ENCODE measurements around the gene ST6GAL1.

ST6GAL1 gene

GRCh38 chr3:187064210-187065115, 134.1 kb downstream of the ST6GAL1 start:
- ChIA-PET CTCF (interaction anchor here (1.0 to 1.4 kb wide), 2 partner anchors 10 to 215 kb away, joined by 3 read pairs; no protein-coding TSS in a partner anchor), POLR2A (no interaction called here)
- 92% methylated on average over 10 of the region's 12 CpGs for WGBS (ENCODE audit: insufficient coverage)
- H3K36me3 ChIP-seq (ENCODE audit: control insufficient read depth in 4 of 4, insufficient read depth in 4 of 4, low read length in 3 of 4) = peaks cover 17 to 52% (median 21%) of the 10 kb centered on the region in 4 experiments
- peaks cover 0 to 18% (median 6%) of the 10 kb centered on the region in 4 experiments for H3K4me1 ChIP-seq (ENCODE audit: control extremely low read depth in 1 of 4, control insufficient read depth in 4 of 4, insufficient read depth in 4 of 4, low read length in 3 of 4)
- no peak overlapping the region for H3K27ac ChIP-seq (ENCODE audit: insufficient read depth in 1 of 2, low read depth in 1 of 2, low read length in 2 of 2, poor library complexity in 1 of 2, severe bottlenecking in 2 of 2)
- H3K9me3 ChIP-seq (ENCODE audit: control extremely low read depth in 1 of 5, control insufficient read depth in 4 of 5, insufficient read depth in 2 of 5, low read depth in 1 of 5, low read length in 4 of 5) = no peaks in the 10 kb centered on the region
- no peak for DNase-seq
- H3K4me3 ChIP-seq (ENCODE audit: control insufficient read depth in 1 of 7, extremely low read depth in 1 of 7, insufficient read depth in 4 of 7, low read depth in 2 of 7, low read length in 6 of 7) = no peak overlapping the region
- no peaks in the 10 kb centered on the region for H3K27me3 ChIP-seq (replicated peaks in 2 of 5; ENCODE audit: control insufficient read depth in 4 of 5, insufficient read depth in 5 of 5, low read length in 4 of 5)

GRCh38 chr3:187066228-187066995, 136.1 kb downstream of the ST6GAL1 start:
- H3K4me3 ChIP-seq (ENCODE audit: control insufficient read depth in 1 of 7, extremely low read depth in 1 of 7, insufficient read depth in 4 of 7, low read depth in 2 of 7, low read length in 6 of 7) = no peak overlapping the region
- H3K9me3 ChIP-seq (ENCODE audit: control extremely low read depth in 1 of 5, control insufficient read depth in 4 of 5, insufficient read depth in 2 of 5, low read depth in 1 of 5, low read length in 4 of 5) = peaks cover 0 to 3% (median 0%) of the 10 kb centered on the region in 5 experiments
- 69% methylated on average over 6 of the region's 7 CpGs for WGBS (ENCODE audit: insufficient coverage)
- peaks cover 0 to 18% (median 6%) of the 10 kb centered on the region in 4 experiments for H3K4me1 ChIP-seq (ENCODE audit: control extremely low read depth in 1 of 4, control insufficient read depth in 4 of 4, insufficient read depth in 4 of 4, low read length in 3 of 4)
- ChIA-PET POLR2A (no interaction called here), CTCF (interaction anchor here (0.8 to 1.7 kb wide), 6 partner anchors 8 to 217 kb away, joined by 3 to 9 read pairs (median 4); no protein-coding TSS in a partner anchor)
- no peaks in the 10 kb centered on the region for H3K27me3 ChIP-seq (replicated peaks in 2 of 5; ENCODE audit: control insufficient read depth in 4 of 5, insufficient read depth in 5 of 5, low read length in 4 of 5)
- H3K36me3 ChIP-seq (ENCODE audit: control insufficient read depth in 4 of 4, insufficient read depth in 4 of 4, low read length in 3 of 4) = peaks cover 14 to 51% (median 19%) of the 10 kb centered on the region in 4 experiments
- DNase-seq = peak; percentile 80 to 86 (median 81)
- peak overlapping the region in 1 of 2 experiments; percentile 7 for H3K27ac ChIP-seq (ENCODE audit: insufficient read depth in 1 of 2, low read depth in 1 of 2, low read length in 2 of 2, poor library complexity in 1 of 2, severe bottlenecking in 2 of 2)

- Histone ChIP-seq H3K9me3 (ENCODE audit: control extremely low read depth in 1 of 5, control insufficient read depth in 4 of 5, insufficient read depth in 2 of 5, low read depth in 1 of 5, low read length in 4 of 5) (peaks cover 0 to 3% (median 0%) of the 10 kb centered on the region in 5 experiments), H3K36me3 (ENCODE audit: control insufficient read depth in 4 of 4, insufficient read depth in 4 of 4, low read length in 3 of 4) (peaks cover 17 to 61% (median 27%) of the 10 kb centered on the region in 4 experiments), H3K27ac (ENCODE audit: insufficient read depth in 1 of 2, low read depth in 1 of 2, low read length in 2 of 2, poor library complexity in 1 of 2, severe bottlenecking in 2 of 2) (no peak overlapping the region), H3K27me3 (replicated peaks in 2 of 5; ENCODE audit: control insufficient read depth in 4 of 5, insufficient read depth in 5 of 5, low read length in 4 of 5) (no peaks in the 10 kb centered on the region), H3K4me3 (ENCODE audit: control insufficient read depth in 1 of 7, extremely low read depth in 1 of 7, insufficient read depth in 4 of 7, low read depth in 2 of 7, low read length in 6 of 7) (no peak overlapping the region), H3K4me1 (ENCODE audit: control extremely low read depth in 1 of 4, control insufficient read depth in 4 of 4, insufficient read depth in 4 of 4, low read length in 3 of 4) (peaks cover 0 to 17% (median 5%) of the 10 kb centered on the region in 4 experiments)
- CTCF ChIA-PET = interaction anchor here (1.9 to 3.1 kb wide), 2 partner anchors 9 to 219 kb away, joined by 7 to 9 read pairs; no protein-coding TSS in a partner anchor
- DNase-seq = no peak
- POLR2A ChIA-PET = no interaction called here
- 100% methylated on average over 2 of the region's 5 CpGs for WGBS (ENCODE audit: insufficient coverage)
Observed at GRCh38 chr3:187068787-187069186, 138.5 kb downstream of the ST6GAL1 start.

GRCh38 chr3:187069857-187070516, 139.7 kb downstream of the ST6GAL1 start:
- ChIA-PET POLR2A (no interaction called here), CTCF (interaction anchor here (1.9 to 3.1 kb wide), 2 partner anchors 10 to 220 kb away, joined by 7 to 9 read pairs; no protein-coding TSS in a partner anchor)
- Histone ChIP-seq H3K36me3 (ENCODE audit: control insufficient read depth in 4 of 4, insufficient read depth in 4 of 4, low read length in 3 of 4) (peaks cover 10 to 65% (median 34%) of the 10 kb centered on the region in 4 experiments), H3K27me3 (replicated peaks in 2 of 5; ENCODE audit: control insufficient read depth in 4 of 5, insufficient read depth in 5 of 5, low read length in 4 of 5) (no peaks in the 10 kb centered on the region), H3K27ac (ENCODE audit: insufficient read depth in 1 of 2, low read depth in 1 of 2, low read length in 2 of 2, poor library complexity in 1 of 2, severe bottlenecking in 2 of 2) (no peak overlapping the region), H3K9me3 (ENCODE audit: control extremely low read depth in 1 of 5, control insufficient read depth in 4 of 5, insufficient read depth in 2 of 5, low read depth in 1 of 5, low read length in 4 of 5) (peaks cover 0 to 3% (median 0%) of the 10 kb centered on the region in 5 experiments), H3K4me3 (ENCODE audit: control insufficient read depth in 1 of 7, extremely low read depth in 1 of 7, insufficient read depth in 4 of 7, low read depth in 2 of 7, low read length in 6 of 7) (no peak overlapping the region), H3K4me1 (ENCODE audit: control extremely low read depth in 1 of 4, control insufficient read depth in 4 of 4, insufficient read depth in 4 of 4, low read length in 3 of 4) (peaks cover 0 to 8% (median 3%) of the 10 kb centered on the region in 4 experiments)
- no peak for DNase-seq
- WGBS (ENCODE audit: insufficient coverage) = 98% methylated on average over 5 of the region's 7 CpGs

GRCh38 chr3:187072102-187072501, 141.8 kb downstream of the ST6GAL1 start:
- H3K36me3 ChIP-seq (ENCODE audit: control insufficient read depth in 4 of 4, insufficient read depth in 4 of 4, low read length in 3 of 4) = peaks cover 16 to 81% (median 48%) of the 10 kb centered on the region in 4 experiments
- no peaks in the 10 kb centered on the region for H3K27me3 ChIP-seq (replicated peaks in 2 of 5; ENCODE audit: control insufficient read depth in 4 of 5, insufficient read depth in 5 of 5, low read length in 4 of 5)
- H3K4me3 ChIP-seq (ENCODE audit: control insufficient read depth in 1 of 7, extremely low read depth in 1 of 7, insufficient read depth in 4 of 7, low read depth in 2 of 7, low read length in 6 of 7) = no peak overlapping the region
- H3K9me3 ChIP-seq (ENCODE audit: control extremely low read depth in 1 of 5, control insufficient read depth in 4 of 5, insufficient read depth in 2 of 5, low read depth in 1 of 5, low read length in 4 of 5) = peaks cover 0 to 3% (median 0%) of the 10 kb centered on the region in 5 experiments
- peak in 1 of 3 donors; percentile 29 for DNase-seq
- H3K4me1 ChIP-seq (ENCODE audit: control extremely low read depth in 1 of 4, control insufficient read depth in 4 of 4, insufficient read depth in 4 of 4, low read length in 3 of 4) = peaks cover 0 to 8% (median 3%) of the 10 kb centered on the region in 4 experiments
- peak overlapping the region in 1 of 2 experiments; percentile 7 for H3K27ac ChIP-seq (ENCODE audit: insufficient read depth in 1 of 2, low read depth in 1 of 2, low read length in 2 of 2, poor library complexity in 1 of 2, severe bottlenecking in 2 of 2)
- WGBS (ENCODE audit: insufficient coverage) = 90% methylated on average over 2 of the region's 3 CpGs
- ChIA-PET POLR2A (no interaction called here), CTCF (interaction anchor here (2.1 kb wide), 1 partner anchor 41 kb away, joined by 7 read pairs; no protein-coding TSS in a partner anchor)

- peaks cover 20 to 83% (median 50%) of the 10 kb centered on the region in 4 experiments for H3K36me3 ChIP-seq (ENCODE audit: control insufficient read depth in 4 of 4, insufficient read depth in 4 of 4, low read length in 3 of 4)
- peak in 2 of 3 donors; percentile 55 to 74 for DNase-seq
- peaks cover 0 to 8% (median 3%) of the 10 kb centered on the region in 4 experiments for H3K4me1 ChIP-seq (ENCODE audit: control extremely low read depth in 1 of 4, control insufficient read depth in 4 of 4, insufficient read depth in 4 of 4, low read length in 3 of 4)
- 89% methylated on average over 4 of the region's 5 CpGs for WGBS (ENCODE audit: insufficient coverage)
- H3K27ac ChIP-seq (ENCODE audit: insufficient read depth in 1 of 2, low read depth in 1 of 2, low read length in 2 of 2, poor library complexity in 1 of 2, severe bottlenecking in 2 of 2) = peak overlapping the region in 1 of 2 experiments; percentile 7
- no peak overlapping the region for H3K4me3 ChIP-seq (ENCODE audit: control insufficient read depth in 1 of 7, extremely low read depth in 1 of 7, insufficient read depth in 4 of 7, low read depth in 2 of 7, low read length in 6 of 7)
- H3K27me3 ChIP-seq (replicated peaks in 2 of 5; ENCODE audit: control insufficient read depth in 4 of 5, insufficient read depth in 5 of 5, low read length in 4 of 5) = no peaks in the 10 kb centered on the region
- CTCF ChIA-PET = interaction anchor here (2.1 kb wide), 1 partner anchor 41 kb away, joined by 7 read pairs; no protein-coding TSS in a partner anchor
- peaks cover 0 to 3% (median 0%) of the 10 kb centered on the region in 5 experiments for H3K9me3 ChIP-seq (ENCODE audit: control extremely low read depth in 1 of 5, control insufficient read depth in 4 of 5, insufficient read depth in 2 of 5, low read depth in 1 of 5, low read length in 4 of 5)
- POLR2A ChIA-PET = no interaction called here
Observed at GRCh38 chr3:187072511-187072910, 142.2 kb downstream of the ST6GAL1 start.

Measured in common myeloid progenitor, CD34-positive (primary cell).